Testis (tissue), 3 donors: ENCODE results near the gene LHFPL3. TPM values are rescaled to one million over a fixed set of nuclear protein-coding genes. Genes with fewer than 3 reads are reported as not detected.
"Not testable (repeated sequence)": the region's sequence is repeated elsewhere in the genome, so short reads cannot be mapped to it uniquely, and the experiment has no call there.

Source experiments
- DNase-seq: peaks from one replicate; pipeline ENCODE4 v3.0.0-alpha.2; 2019
- H3K27ac ChIP-seq, 2 donors: fragments of 200-600 bp; sonication (generic); one replicate each; pipeline ENCODE4 v1.5.1; 2019
- H3K27me3 ChIP-seq: fragments of 200-600 bp; sonication (generic); one replicate; pipeline ENCODE4 v1.5.1; 2019
- H3K36me3 ChIP-seq: fragments of 200-600 bp; sonication (generic); one replicate; pipeline ENCODE4 v1.5.1; 2017; ENCODE audit warnings: low read depth; ENCODE audit errors: missing control alignments
- H3K4me1 ChIP-seq: fragments of 200-600 bp; sonication (generic); one replicate; pipeline ENCODE4 v1.5.1; 2019
- H3K4me3 ChIP-seq, 2 donors: fragments of 200-600 bp; sonication (generic); one replicate each; pipeline ENCODE4 v1.5.1; 2017 to 2019
- H3K9me3 ChIP-seq: fragments of 200-600 bp; sonication (generic); one replicate; pipeline ENCODE4 v1.5.1; 2017
- CTCF ChIP-seq, 3 experiments: fragments of 450-650 bp in 2 of 3; fragments of 200-600 bp in 1 of 3; sonication (generic) in 1 of 3; IDR thresholded peaks; one replicate each; pipeline ENCODE4 v1.5.1; 2016 to 2019; ENCODE audit warnings: antibody characterized with exemption in 3 of 3, mild to moderate bottlenecking in 2 of 3, moderate library complexity in 1 of 3
- POLR2A ChIP-seq: fragments of 450-650 bp; IDR thresholded peaks from one replicate; pipeline ENCODE4 v1.6.1; 2017; ENCODE audit warnings: antibody characterized with exemption, mild to moderate bottlenecking, moderate library complexity
- WGBS, 2 donors: methylation state at CpG; one replicate each; pipeline ENCODE4 v1.1.5; 2018; 5-methylcytosine and 5-hydroxymethylcytosine counted together
- intact Hi-C: fragments of 100-400 bp; cut with DNase I; formaldehyde crosslinking; loops from one replicate; pipeline ENCODE4 v1.15.1; 2023; ENCODE audit warnings: low total_unique reads
- polyA plus RNA-seq: library from polyadenylated mRNA; stranded (reverse); fragments of 350-450 nt; fragmentation: Illumina TruSeq; extraction: RNeasy Lipid Tissue Mini Kit (QIAGEN cat#74804); gene quantifications from one replicate; pipeline ENCODE4 v1.2.3, GENCODE V29; 2014; ENCODE audit warnings: low read depth, low replicate concordance; ENCODE audit not compliant: insufficient read depth
- total RNA-seq, 2 donors: library from RNA; depleted of rRNA; stranded (reverse); fragments of >200 nt; gene quantifications; one replicate each; pipeline ENCODE4 v1.2.3, GENCODE V29; 2016

Gene LHFPL3
- total and polyA plus RNA-seq, 3 donors from 2014 or later: 0.17 to 0.47 (median 0.19) TPM

- TF ChIP-seq CTCF (IDR thresholded peaks at IDR 0.05) (no peak), POLR2A (no peak)
- WGBS, 2 donors: 78 to 83% methylated on average over 3 of the region's 3 CpGs
- Histone ChIP-seq H3K27me3 (no peaks in the 10 kb centered on the region), H3K9me3 (no peaks in the 10 kb centered on the region), H3K4me3 (no peak overlapping the region), H3K36me3 (no peaks in the 10 kb centered on the region), H3K4me1 (no peaks in the 10 kb centered on the region), H3K27ac (no peak overlapping the region)
- DNase-seq: no peak
- intact Hi-C loops: no loop called here
Measured at GRCh38 chr7:104569751-104570150, 241.3 kb downstream of the LHFPL3 start.

GRCh38 chr7:104572554-104572953, 244.2 kb downstream of the LHFPL3 start:
- no peaks in the 10 kb centered on the region for H3K27me3 ChIP-seq
- no peaks in the 10 kb centered on the region for H3K4me1 ChIP-seq
- H3K4me3 ChIP-seq: no peak overlapping the region
- no peak for DNase-seq
- no peaks in the 10 kb centered on the region for H3K36me3 ChIP-seq
- intact Hi-C loops: no loop called here
- TF ChIP-seq POLR2A (no peak), CTCF (IDR thresholded peaks at IDR 0.05) (no peak)
- H3K27ac ChIP-seq: no peak overlapping the region
- no peaks in the 10 kb centered on the region for H3K9me3 ChIP-seq

- H3K9me3 ChIP-seq: no peaks in the 10 kb centered on the region
- no peaks in the 10 kb centered on the region for H3K36me3 ChIP-seq
- no peak for DNase-seq
- 65 to 77% methylated on average over 3 of the region's 3 CpGs for WGBS, 2 donors
- H3K27ac ChIP-seq: no peak overlapping the region
- no peak overlapping the region for H3K4me3 ChIP-seq
- H3K4me1 ChIP-seq: no peaks in the 10 kb centered on the region
- no peaks in the 10 kb centered on the region for H3K27me3 ChIP-seq
- intact Hi-C loops: no loop called here
- TF ChIP-seq POLR2A (no peak), CTCF (IDR thresholded peaks at IDR 0.05) (no peak)
Measured at GRCh38 chr7:104584620-104585019, 256.2 kb downstream of the LHFPL3 start.

GRCh38 chr7:104595591-104595990, 267.2 kb downstream of the LHFPL3 start:
- intact Hi-C loops, H3K9me3 ChIP-seq, H3K4me1 ChIP-seq, DNase-seq, H3K4me3 ChIP-seq, H3K27ac ChIP-seq, H3K27me3 ChIP-seq, H3K36me3 ChIP-seq: not testable (repeated sequence)
- 78 to 84% methylated on average over 4 to 7 of the region's 7 CpGs for WGBS, 2 donors

GRCh38 chr7:104603957-104604356, 275.6 kb downstream of the LHFPL3 start:
- no peaks in the 10 kb centered on the region for H3K36me3 ChIP-seq
- no peaks in the 10 kb centered on the region for H3K4me1 ChIP-seq
- H3K9me3 ChIP-seq: no peaks in the 10 kb centered on the region
- DNase-seq: no peak
- TF ChIP-seq POLR2A: no peak
- no peak for TF ChIP-seq CTCF (IDR thresholded peaks at IDR 0.05)
- H3K4me3 ChIP-seq: no peak overlapping the region
- WGBS, 2 donors: 77 to 79% methylated on average over 5 of the region's 5 CpGs
- H3K27me3 ChIP-seq: no peaks in the 10 kb centered on the region
- H3K27ac ChIP-seq: no peak overlapping the region
- intact Hi-C loops: no loop called here
